Loucy (cell line): ENCODE data around the gene PCYT2.

ENCODE experiments used
- H2AFZ ChIP-seq: fragments of 200-600 bp; sonication (generic); 2 replicates; pipeline ENCODE4 v1.6.0; 2016; ENCODE audit warnings: antibody characterized with exemption, mild to moderate bottlenecking, low read length, moderate library complexity
- H3F3A ChIP-seq: fragments of 200-600 bp; 2 replicates; pipeline ENCODE4 v1.6.0; 2016; ENCODE audit warnings: antibody characterized with exemption, low read depth, mild to moderate bottlenecking
- H3K27me3 ChIP-seq: fragments of 200-600 bp; sonication (generic); 2 replicates; pipeline ENCODE4 v1.6.1; 2014; ENCODE audit warnings: low read length, mild to moderate bottlenecking; ENCODE audit not compliant: insufficient read depth, poor library complexity, severe bottlenecking
- H3K36me3 ChIP-seq: fragments of 200-600 bp; sonication (generic); 2 replicates; pipeline ENCODE4 v1.6.1; 2016; ENCODE audit warnings: low read length; ENCODE audit not compliant: insufficient read depth
- H3K4me1 ChIP-seq: fragments of 200-600 bp; sonication (generic); 2 replicates; pipeline ENCODE4 v1.5.1; 2014; ENCODE audit warnings: low read length, mild to moderate bottlenecking; ENCODE audit not compliant: insufficient read depth, poor library complexity, severe bottlenecking
- H3K4me2 ChIP-seq: fragments of 200-600 bp; sonication (generic); 2 replicates; pipeline ENCODE4 v1.6.0; 2014; ENCODE audit warnings: antibody characterized with exemption, low read length, low read depth, mild to moderate bottlenecking; ENCODE audit not compliant: poor library complexity, severe bottlenecking
- H3K4me3 ChIP-seq: fragments of 200-600 bp; sonication (generic); 2 replicates; pipeline ENCODE4 v1.5.1; 2014; ENCODE audit warnings: low read length, mild to moderate bottlenecking, mixed read lengths; ENCODE audit not compliant: poor library complexity, severe bottlenecking
- H3K79me2 ChIP-seq: fragments of 200-600 bp; sonication (generic); 2 replicates; pipeline ENCODE4 v1.6.1; 2014; ENCODE audit warnings: low read length; ENCODE audit not compliant: insufficient read depth
- H3K9ac ChIP-seq: fragments of 200-600 bp; sonication (generic); 2 replicates; pipeline ENCODE4 v1.6.0; 2014; ENCODE audit warnings: mild to moderate bottlenecking, low read depth, low read length, moderate library complexity; ENCODE audit not compliant: poor library complexity, severe bottlenecking
- H3K9me2 ChIP-seq: fragments of 200-600 bp; sonication (generic); replicated peaks from 2 replicates; pipeline ENCODE4 v1.6.1; 2016; ENCODE audit warnings: low read depth, low read length, mixed read lengths
- H3K9me3 ChIP-seq: fragments of 200-600 bp; sonication (generic); 2 replicates; pipeline ENCODE4 v1.6.1; 2014; ENCODE audit warnings: mild to moderate bottlenecking, antibody characterized with exemption, low read length, low read depth; ENCODE audit not compliant: insufficient read depth
- H4K20me1 ChIP-seq: fragments of 200-600 bp; sonication (generic); 2 replicates; pipeline ENCODE4 v1.6.0; 2014; ENCODE audit warnings: antibody characterized with exemption, low read length, mild to moderate bottlenecking; ENCODE audit not compliant: insufficient read depth, poor library complexity, severe bottlenecking
- CTCF ChIP-seq: fragments of 200-600 bp; sonication (generic); conservative IDR thresholded peaks from 2 replicates; pipeline ENCODE4 v1.5.1; 2014; ENCODE audit warnings: mild to moderate bottlenecking, antibody characterized with exemption, low read length
- EZH2phosphoT487 ChIP-seq: fragments of 200-600 bp; IDR thresholded peaks from 2 replicates; pipeline ENCODE4 v1.6.1; 2018; ENCODE audit warnings: antibody characterized with exemption, mild to moderate bottlenecking, moderate library complexity, borderline replicate concordance

Gene PCYT2

GRCh38 chr17:81900181-81900820 lies 10.9 kb downstream of the PCYT2 start:
- H2AFZ ChIP-seq, result no peak overlapping the region
- no peaks in the 10 kb centered on the region; the same call in 1 of the 2 replicates for H3F3A ChIP-seq
- H3K9me2 ChIP-seq, result no peaks in the 10 kb centered on the region
- no peak overlapping the region for H3K4me3 ChIP-seq
- no peaks in the 10 kb centered on the region; the same call in 1 of the 2 replicates for H3K36me3 ChIP-seq
- H3K4me2 ChIP-seq, result no peak overlapping the region
- no peaks in the 10 kb centered on the region for H3K27me3 ChIP-seq
- H3K4me1 ChIP-seq, result no peaks in the 10 kb centered on the region
- peaks cover 3% of the 10 kb centered on the region; the same call in 1 of the 2 replicates for H3K79me2 ChIP-seq
- H4K20me1 ChIP-seq, result no peaks in the 10 kb centered on the region
- TF ChIP-seq EZH2phosphoT487 (no peak), CTCF (no peak)
- H3K9me3 ChIP-seq, result no peaks in the 10 kb centered on the region
- H3K9ac ChIP-seq, result no peak overlapping the region

- TF ChIP-seq CTCF (no peak), EZH2phosphoT487 (no peak)
- Histone ChIP-seq H4K20me1 (no peaks in the 10 kb centered on the region), H3F3A (no peaks in the 10 kb centered on the region; the same call in 1 of the 2 replicates), H3K4me3 (no peak overlapping the region), H3K9me3 (no peaks in the 10 kb centered on the region), H3K4me2 (no peak overlapping the region), H3K79me2 (peaks cover 6% of the 10 kb centered on the region; the same call in 1 of the 2 replicates), H2AFZ (no peak overlapping the region), H3K9me2 (no peaks in the 10 kb centered on the region), H3K4me1 (no peaks in the 10 kb centered on the region), H3K9ac (no peak overlapping the region), H3K27me3 (no peaks in the 10 kb centered on the region), H3K36me3 (no peaks in the 10 kb centered on the region; the same call in 1 of the 2 replicates)
These were observed 11.6 kb downstream of the PCYT2 start for GRCh38 chr17:81899514-81900166.

GRCh38 chr17:81898885-81899284 lies 12.3 kb downstream of the PCYT2 start:
- H3K4me3 ChIP-seq, result no peak overlapping the region

More at GRCh38 chr17:81898885-81899284, 12.3 kb downstream of the PCYT2 start:
- H4K20me1 ChIP-seq, result no peaks in the 10 kb centered on the region
- no peaks in the 10 kb centered on the region for H3K4me1 ChIP-seq
- TF ChIP-seq CTCF, result no peak
- no peak for TF ChIP-seq EZH2phosphoT487
- H2AFZ ChIP-seq, result no peak overlapping the region
- H3F3A ChIP-seq, result no peaks in the 10 kb centered on the region; the same call in 1 of the 2 replicates
- no peak overlapping the region for H3K9ac ChIP-seq
- no peaks in the 10 kb centered on the region for H3K36me3 ChIP-seq
- H3K4me2 ChIP-seq, result no peak overlapping the region
- no peaks in the 10 kb centered on the region for H3K9me2 ChIP-seq
- no peaks in the 10 kb centered on the region for H3K27me3 ChIP-seq
- peaks cover 11% of the 10 kb centered on the region; the same call in 1 of the 2 replicates for H3K79me2 ChIP-seq
- no peaks in the 10 kb centered on the region for H3K9me3 ChIP-seq
